ENCODE data around the gene CNTFR.

The CNTFR gene

DNA sequence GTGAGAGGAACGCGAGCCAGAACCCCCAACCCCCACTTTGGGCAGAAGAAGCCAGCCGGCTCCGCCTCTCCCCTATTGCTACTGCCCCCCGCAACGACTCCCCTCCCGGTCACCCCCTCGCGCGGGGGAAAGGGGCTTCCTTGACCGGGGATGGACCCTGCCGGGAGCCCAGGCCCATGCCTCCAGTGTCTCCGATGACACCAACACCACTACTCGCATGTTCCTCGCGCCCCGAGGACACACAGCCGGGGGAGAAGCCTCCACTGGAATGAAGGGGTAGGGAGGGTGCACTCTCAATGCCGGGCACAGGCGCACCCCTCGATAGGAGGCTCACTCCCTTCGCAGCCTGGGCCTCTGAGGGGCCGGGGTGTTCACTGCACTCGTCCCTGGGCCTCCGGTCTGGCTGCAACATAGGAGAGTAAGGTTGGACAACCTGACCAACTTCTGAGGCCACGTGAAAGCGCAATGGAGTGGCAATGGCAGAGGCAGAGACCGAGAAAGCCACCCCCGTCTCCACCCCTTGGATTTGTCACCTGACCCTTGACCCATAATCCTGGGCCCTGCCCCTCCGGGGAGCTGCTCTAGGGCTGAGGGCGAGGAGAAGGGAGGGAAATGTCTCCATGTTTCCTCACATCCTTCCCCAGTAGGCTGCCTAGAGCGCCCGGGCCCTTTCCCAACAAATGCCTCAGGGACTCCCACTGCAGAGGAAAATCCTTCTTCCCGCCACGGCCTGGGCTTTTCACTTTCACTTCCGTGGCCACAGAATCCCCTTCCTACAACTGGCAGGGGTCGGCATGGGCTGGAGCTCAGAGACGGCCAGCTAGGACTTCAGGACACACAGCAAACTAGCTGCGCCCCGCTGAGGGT is 1.1 kb upstream of the CNTFR start:
- no peak for DNase-seq

DNA sequence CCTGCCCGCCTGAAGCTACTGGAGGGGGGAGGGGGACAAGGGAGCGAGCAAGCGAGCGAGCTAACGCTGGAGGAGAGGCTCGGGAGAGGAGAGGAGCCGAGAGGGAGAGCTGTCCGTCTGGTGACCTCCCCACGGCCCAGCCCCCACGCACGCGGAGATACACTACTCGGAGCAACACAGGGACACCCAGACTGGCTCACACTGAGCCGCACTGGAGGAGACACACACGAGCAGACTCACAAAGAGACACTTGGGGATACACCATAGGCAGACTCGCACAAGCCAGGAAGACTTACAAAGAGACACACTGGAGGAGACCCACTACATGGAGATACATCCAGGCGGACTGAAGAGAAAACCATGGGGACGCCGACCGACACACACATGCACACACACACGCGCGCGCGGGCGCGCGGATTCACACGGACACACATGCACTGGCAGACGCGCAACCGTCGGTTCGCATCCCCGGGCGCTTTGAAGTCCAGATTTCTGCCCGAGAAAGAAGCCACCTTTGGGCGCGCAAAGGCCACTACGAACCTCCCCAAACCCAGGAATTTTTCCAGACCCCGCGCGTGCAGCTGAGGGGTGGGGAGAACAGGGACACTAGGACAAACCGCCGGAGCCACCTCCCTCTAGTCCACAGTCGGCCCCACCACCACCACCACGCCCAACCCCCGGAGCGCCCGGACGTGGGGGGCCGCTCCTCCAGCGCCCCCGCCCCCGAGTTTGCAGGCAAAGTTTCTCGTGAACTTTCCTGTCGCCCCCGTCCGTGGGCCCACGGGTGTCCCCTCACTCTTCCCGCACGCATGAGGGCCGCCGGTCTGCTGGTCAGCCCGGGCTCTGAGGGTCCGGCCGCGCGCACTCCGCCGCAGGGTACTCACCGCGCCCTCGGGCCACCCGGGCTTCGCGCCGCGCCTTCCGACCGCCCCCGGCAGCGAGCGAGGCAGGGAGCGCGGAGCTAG is 571 bp downstream of the CNTFR start:
- no peak for DNase-seq

DNA sequence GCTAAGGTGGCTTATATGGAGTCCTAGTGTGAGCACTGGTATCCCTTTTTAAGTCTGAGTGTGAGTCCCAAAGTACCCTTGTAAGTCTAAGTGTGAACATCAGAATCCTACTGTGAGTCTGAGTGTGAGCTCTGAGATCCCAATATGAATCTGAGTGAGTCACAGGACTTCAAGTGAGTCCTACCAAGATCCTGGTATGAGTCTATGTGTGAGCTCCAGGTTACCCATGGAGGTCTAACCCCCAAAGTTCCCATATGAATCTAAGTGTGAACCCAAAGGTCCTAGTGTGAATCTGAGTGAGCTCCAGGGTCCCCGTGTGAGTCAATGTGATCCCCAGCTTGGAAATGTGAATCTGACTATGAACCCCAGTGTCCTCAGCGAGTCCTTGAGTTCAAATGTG is 2.3 kb downstream of the CNTFR start:
- no peak for DNase-seq

GRCh38 chr9:34585946-34586669 is 3.4 kb downstream of the CNTFR start:
- no peak for DNase-seq

DNA sequence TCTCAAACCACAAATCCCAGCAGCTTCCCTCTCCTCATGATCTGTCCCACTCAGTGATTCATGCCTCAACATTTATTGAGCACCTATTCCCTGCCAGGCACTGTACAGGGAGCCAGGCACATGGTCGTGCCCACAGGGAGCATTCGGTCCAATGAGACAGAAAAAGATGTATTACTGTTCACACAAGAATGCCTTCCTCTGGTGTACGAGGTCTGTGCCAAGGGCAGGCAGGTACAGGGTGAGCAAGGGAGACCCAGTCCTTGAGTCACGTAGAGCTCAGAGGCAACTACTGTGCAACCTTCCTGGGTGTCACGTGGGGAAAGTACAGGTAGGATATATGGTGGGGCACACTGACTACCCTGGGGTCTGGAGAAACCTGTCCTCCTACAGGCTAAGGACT is 4.6 kb downstream of the CNTFR start:
- DNase-seq = no peak

GRCh38 chr9:34582787-34583186 is 6.7 kb downstream of the CNTFR start:
- no peak for DNase-seq

- DNase-seq = no peak
Measured at GRCh38 chr9:34581318-34581717, 8.2 kb downstream of the CNTFR start.

DNA sequence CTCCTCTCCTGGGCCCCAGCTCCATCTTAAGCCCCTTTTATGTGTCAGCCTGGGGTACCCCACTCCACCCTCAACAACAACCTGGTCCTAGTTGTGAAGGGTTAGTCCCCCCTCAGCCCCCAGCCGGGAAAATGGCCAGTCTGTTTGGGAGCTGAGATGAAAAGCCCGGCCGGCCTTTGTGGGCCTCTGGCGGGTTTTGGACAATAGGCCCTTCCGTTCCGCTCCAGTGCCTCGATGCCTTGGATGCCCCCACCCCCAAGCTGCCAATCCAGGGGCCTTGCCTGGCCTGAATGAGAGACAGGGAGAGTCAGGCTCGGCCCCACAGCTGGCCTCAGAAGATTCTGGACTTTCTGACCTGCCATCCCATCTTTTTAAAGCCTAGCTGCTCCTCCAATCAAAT is 9.2 kb downstream of the CNTFR start:
- DNase-seq = no peak

DNA sequence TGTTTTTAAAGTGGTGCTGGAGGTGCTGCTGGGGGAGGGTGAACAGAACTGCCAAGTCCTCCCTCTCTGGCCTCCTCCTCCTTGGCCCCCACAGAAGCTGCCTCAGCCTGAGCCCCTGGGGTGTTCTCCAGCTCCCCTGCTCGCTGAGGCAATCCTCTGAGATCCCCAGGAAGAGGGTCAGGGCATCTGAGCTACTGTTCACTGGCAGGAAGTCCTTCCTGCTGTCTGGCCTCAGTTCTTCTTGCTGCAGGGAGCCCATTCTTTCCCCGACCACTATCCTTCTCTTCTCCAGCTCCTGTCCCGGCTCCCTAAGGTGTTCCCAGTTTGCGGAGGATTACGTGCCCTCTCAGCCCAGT is 9.7 kb downstream of the CNTFR start:
- DNase-seq = no peak

- no peak for DNase-seq
Measured at GRCh38 chr9:34579104-34579807, 10.3 kb downstream of the CNTFR start.

DNA sequence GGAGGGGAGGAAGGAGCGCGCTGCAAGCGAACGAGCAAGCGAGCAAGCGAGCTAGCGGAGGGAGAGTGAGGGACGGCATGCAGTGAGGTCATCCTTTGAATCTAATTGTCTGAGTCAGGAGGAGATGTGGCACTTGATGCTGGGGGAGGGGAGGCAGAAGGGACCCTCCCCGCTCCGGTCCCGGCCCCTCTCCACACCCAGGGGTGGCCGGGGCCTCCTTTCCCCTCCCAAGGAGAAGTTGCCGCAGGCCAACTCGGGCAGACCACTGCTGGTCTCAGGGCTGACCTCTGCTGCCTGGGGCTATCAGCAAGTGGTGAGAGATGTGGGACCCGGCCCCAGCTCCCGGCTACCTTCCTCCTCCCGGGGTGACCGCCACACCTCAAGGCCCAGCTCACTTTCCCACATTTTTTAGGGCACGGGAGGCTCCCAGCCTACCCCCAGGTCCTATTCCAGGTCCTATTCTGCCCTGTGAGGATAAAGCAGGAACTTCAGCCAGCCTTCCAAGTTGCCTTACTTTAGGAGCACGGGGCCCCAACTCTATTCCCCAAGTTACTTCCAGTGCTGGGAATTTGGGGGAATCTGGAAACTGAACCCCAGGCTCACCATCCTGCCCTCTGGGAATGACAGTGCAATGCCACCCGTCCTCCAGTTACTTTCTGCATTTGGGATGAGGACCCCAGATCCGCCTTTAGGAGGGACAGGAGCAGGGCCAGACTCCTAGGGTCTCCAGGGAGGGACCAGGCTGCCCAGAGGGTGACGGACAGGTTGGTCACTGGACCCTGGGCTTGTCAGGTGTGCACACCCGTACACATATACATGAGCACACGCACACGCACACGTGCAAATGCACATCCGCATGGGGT is 11.1 kb downstream of the CNTFR start:
- DNase-seq = no peak

- no peak for DNase-seq
Measured at GRCh38 chr9:34577400-34578240, 11.9 kb downstream of the CNTFR start.

DNA sequence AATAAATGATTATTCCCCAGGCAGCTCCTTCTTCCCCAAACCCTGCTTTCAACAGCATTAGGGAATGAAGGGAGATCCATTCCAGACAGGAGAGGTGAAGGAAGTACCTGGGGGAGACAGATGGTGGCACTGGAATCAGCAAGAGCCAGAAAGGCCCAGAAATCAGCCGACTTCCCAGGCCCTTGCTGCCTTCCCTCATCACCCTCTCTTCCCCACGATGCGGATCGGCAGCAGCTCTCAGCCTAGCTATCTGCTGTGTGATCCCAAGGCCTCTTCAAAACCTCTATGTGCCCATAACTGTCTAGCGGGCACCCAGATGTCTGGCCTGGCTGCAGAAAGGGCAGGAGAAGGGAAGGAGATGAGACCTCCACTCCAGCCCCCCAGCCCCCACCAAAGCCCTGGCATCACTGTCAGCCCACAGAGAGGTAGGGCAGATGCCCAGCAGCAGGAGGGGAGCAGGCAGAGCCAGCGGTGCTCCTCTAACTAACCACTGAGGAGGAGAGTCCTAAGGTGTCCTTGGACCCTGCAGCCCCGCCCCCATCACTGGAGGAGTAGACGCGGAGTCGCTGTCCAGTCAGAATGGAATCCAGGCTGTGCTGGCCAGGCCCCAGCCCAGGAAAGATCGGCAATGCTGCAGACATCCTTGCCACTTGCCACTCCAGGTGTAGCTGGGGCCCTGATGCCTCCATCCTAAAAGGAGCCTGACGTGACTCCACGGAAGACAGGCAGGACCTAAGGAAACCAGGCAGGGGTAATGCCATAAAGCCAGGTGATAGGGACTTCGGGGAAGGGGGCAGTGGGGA is 12.7 kb downstream of the CNTFR start:
- DNase-seq = no peak

DNA sequence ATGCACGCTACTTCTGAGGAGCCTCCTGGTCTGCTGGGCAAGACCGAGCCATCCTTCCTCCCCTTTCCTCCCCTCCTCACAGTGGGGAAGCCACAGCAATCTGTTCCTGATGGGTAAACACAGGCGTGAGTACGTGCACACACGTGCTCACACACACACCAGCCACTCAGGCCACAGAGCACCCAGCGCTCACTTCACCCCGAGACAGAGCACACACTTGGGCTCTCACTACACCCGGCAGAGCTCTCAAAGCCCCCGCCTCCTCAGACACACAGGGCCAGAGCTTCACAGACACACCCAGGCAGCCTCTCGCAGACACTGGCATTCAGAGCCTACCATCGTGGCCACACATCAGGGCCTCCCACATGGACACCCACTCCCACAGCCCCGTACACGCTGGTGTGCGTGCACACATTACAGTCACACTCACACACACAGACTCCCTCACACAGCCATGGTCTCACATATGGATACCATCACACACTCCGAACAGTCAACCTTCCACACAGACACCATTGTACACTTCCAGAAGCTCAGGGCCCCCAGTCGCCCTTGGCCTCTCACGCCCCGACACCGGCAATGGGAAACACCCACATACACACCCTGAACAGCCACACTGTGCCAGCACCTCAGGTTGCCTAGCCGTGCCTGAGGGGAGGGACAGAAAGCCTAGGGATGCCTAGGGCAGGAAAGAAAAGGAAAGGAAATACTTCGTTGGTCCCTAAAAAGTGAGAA is 13.5 kb downstream of the CNTFR start:
- DNase-seq = no peak

GRCh38 chr9:34575241-34575640 is 14.3 kb downstream of the CNTFR start:
- no peak for DNase-seq

- no peak for DNase-seq
Measured at GRCh38 chr9:34574571-34574970, 15.0 kb downstream of the CNTFR start.

- no peak for DNase-seq
Measured at GRCh38 chr9:34573599-34574325, 15.8 kb downstream of the CNTFR start.

DNA sequence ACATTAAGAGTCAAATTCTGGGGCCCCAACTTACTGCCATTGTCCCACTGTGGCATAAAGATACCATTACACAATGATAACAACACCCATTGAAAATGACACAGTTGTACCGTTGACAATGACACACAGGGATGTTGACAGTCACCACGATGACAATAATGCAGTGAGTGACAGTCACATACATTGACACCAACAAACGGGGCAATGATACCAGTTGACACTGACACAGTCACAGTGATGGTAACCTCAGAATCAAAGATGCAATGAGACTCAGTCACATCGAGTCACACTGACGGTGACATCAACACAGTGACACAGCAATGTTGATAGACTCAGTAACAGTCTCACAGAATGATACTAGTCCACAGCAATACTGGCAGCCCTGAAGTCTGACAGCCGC is 16.9 kb downstream of the CNTFR start:
- no peak for DNase-seq

Measured in HCEC 1CT (cell line).